NCI-H460 (cell line): Measurements from ENCODE around the gene SPINT2. TPM values are rescaled to one million over a fixed set of nuclear protein-coding genes. Genes with fewer than 3 reads are reported as not detected.

Experiments
- small RNA-seq, 2 experiments: library from RNA; depleted of rRNA; stranded (forward); fragments of <200 nt; gene quantifications; one replicate each; pipeline ENCODE3, GENCODE V24; 2014
- total RNA-seq: library from RNA; depleted of rRNA; stranded (reverse); fragments of >200 nt; shearing (Covaris generic); gene quantifications from 2 replicates; pipeline ENCODE4 v1.2.3, GENCODE V29; 2014; rRNA removed

Gene SPINT2
- total RNA-seq, 1 experiment from 2014 or later, result 0.64 TPM

Small RNAs within 50 kb of the gene (small RNA-seq; reads per million reads assigned to genes)
- gene RF00019, result 0 reads per million in 2 experiments

Other genes with a start within 250 kb of the SPINT2 start
- 1.7 and 2.2 TPM in 2 replicates for gene DPF1, start 40.4 kb upstream of the SPINT2 start, total RNA-seq
- gene PPP1R14A, start 8.2 kb upstream of the SPINT2 start, total RNA-seq, result not detected in 2 replicates
- gene C19orf33, start 39.7 kb downstream of the SPINT2 start, total RNA-seq, result 64.5 and 89.5 TPM in 2 replicates
- 35.9 and 47.5 TPM in 2 replicates for gene YIF1B, start 51.4 kb downstream of the SPINT2 start, total RNA-seq
- gene KCNK6, start 55.3 kb downstream of the SPINT2 start, total RNA-seq, result 0.15 and 0.26 TPM in 2 replicates
- gene CATSPERG, start 71.3 kb downstream of the SPINT2 start, total RNA-seq, result 0.69 and 0.81 TPM in 2 replicates
- 155 and 167 TPM in 2 replicates for gene PSMD8, start 110.0 kb downstream of the SPINT2 start, total RNA-seq
- 0.17 TPM in 1 of 2 replicates, not detected in the other for gene GGN, start 123.5 kb downstream of the SPINT2 start, total RNA-seq
- 0.29 and 0.97 TPM in 2 replicates for gene SPRED3, start 124.1 kb downstream of the SPINT2 start, total RNA-seq
- gene FAM98C, start 138.5 kb downstream of the SPINT2 start, total RNA-seq, result 12.1 and 12.5 TPM in 2 replicates
- gene RASGRP4, start 161.6 kb downstream of the SPINT2 start, total RNA-seq, result not detected in 2 replicates
- gene RYR1, start 169.1 kb downstream of the SPINT2 start, total RNA-seq, result 0.12 and 1.1 TPM in 2 replicates